ENCODE measurements around the gene ERI3.

ERI3 gene

GRCh38 chr1:44263568-44264450, 91.2 kb downstream of the ERI3 start:
- FAIRE-seq (no peak), DNase-seq (ENCODE audit: insufficient read length, low spot score) (no peak)

- DNase-seq (ENCODE audit: insufficient read length, low spot score), result no peak
- no peak for FAIRE-seq
Observed at GRCh38 chr1:44262816-44263567, 92.1 kb downstream of the ERI3 start.

GRCh38 chr1:44262414-44262813, 92.6 kb downstream of the ERI3 start:
- FAIRE-seq (no peak), DNase-seq (ENCODE audit: insufficient read length, low spot score) (no peak)

GRCh38 chr1:44261962-44262361, 93.1 kb downstream of the ERI3 start:
- FAIRE-seq, result no peak
- DNase-seq (ENCODE audit: insufficient read length, low spot score), result no peak

GRCh38 chr1:44261171-44261817, 93.8 kb downstream of the ERI3 start:
- no peak for DNase-seq (ENCODE audit: insufficient read length, low spot score)
- FAIRE-seq, result no peak

GRCh38 chr1:44260792-44261170, 94.3 kb downstream of the ERI3 start:
- FAIRE-seq (no peak), DNase-seq (ENCODE audit: insufficient read length, low spot score) (no peak)

- no peak for FAIRE-seq
Observed at GRCh38 chr1:44259090-44259489, 96.0 kb downstream of the ERI3 start.

GRCh38 chr1:44256762-44257554, 98.1 kb downstream of the ERI3 start:
- FAIRE-seq (no peak), DNase-seq (ENCODE audit: insufficient read length, low spot score) (no peak)

More at GRCh38 chr1:44259090-44259489, 96.0 kb downstream of the ERI3 start:
- DNase-seq (ENCODE audit: insufficient read length, low spot score), result no peak

- FAIRE-seq (no peak), DNase-seq (ENCODE audit: insufficient read length, low spot score) (no peak)
Observed at GRCh38 chr1:44254392-44254910, 100.6 kb downstream of the ERI3 start.

- DNase-seq (ENCODE audit: insufficient read length, low spot score), result no peak
- FAIRE-seq, result no peak
Observed at GRCh38 chr1:44251989-44252671, 102.9 kb downstream of the ERI3 start.

- no peak for FAIRE-seq
- no peak for DNase-seq (ENCODE audit: insufficient read length, low spot score)
Observed at GRCh38 chr1:44251486-44251885, 103.6 kb downstream of the ERI3 start.

GRCh38 chr1:44250068-44250781, 104.8 kb downstream of the ERI3 start:
- no peak for DNase-seq (ENCODE audit: insufficient read length, low spot score)
- no peak for FAIRE-seq

- FAIRE-seq, result no peak
- no peak for DNase-seq (ENCODE audit: insufficient read length, low spot score)
Observed at GRCh38 chr1:44249543-44249942, 105.5 kb downstream of the ERI3 start.

GRCh38 chr1:44246806-44247205, 108.3 kb downstream of the ERI3 start:
- DNase-seq (ENCODE audit: insufficient read length, low spot score) (no peak), FAIRE-seq (no peak)

GRCh38 chr1:44244986-44245385, 110.1 kb downstream of the ERI3 start:
- no peak for FAIRE-seq
- no peak for DNase-seq (ENCODE audit: insufficient read length, low spot score)

- FAIRE-seq (no peak), DNase-seq (ENCODE audit: insufficient read length, low spot score) (no peak)
Observed at GRCh38 chr1:44243782-44244495, 111.1 kb downstream of the ERI3 start.

GRCh38 chr1:44242746-44243145, 112.3 kb downstream of the ERI3 start:
- no peak for DNase-seq (ENCODE audit: insufficient read length, low spot score)
- no peak for FAIRE-seq

GRCh38 chr1:44240802-44241671, 114.0 kb downstream of the ERI3 start:
- FAIRE-seq (no peak), DNase-seq (ENCODE audit: insufficient read length, low spot score) (no peak)
